K562 (cell line): ENCODE data around the gene KRT8. TPM values are rescaled to one million over a fixed set of nuclear protein-coding genes. Genes with fewer than 3 reads are reported as not detected.

Experiments
- ADNP ChIP-seq: fragments of 200-800 bp; sonication (Bioruptor generic); IDR thresholded peaks from 2 replicates; pipeline ENCODE4 v1.6.1; 2016; ENCODE audit warnings: missing genetic modification characterization, missing compliant biosample characterization
- ARHGAP35 ChIP-seq: fragments of 450-650 bp; IDR thresholded peaks from 2 replicates; pipeline ENCODE4 v1.6.1; 2018; ENCODE audit not compliant: partially characterized antibody
- BRD9 ChIP-seq: fragments of 450-650 bp; IDR thresholded peaks from 2 replicates; pipeline ENCODE4 v1.6.1; 2018; ENCODE audit warnings: low read depth; ENCODE audit not compliant: partially characterized antibody
- HDAC6 ChIP-seq: IDR thresholded peaks from 2 replicates; pipeline ENCODE4 v1.6.1; 2012; ENCODE audit warnings: low read depth, mild to moderate bottlenecking, control low read depth, inconsistent platforms, low read length, moderate library complexity
- IRF1 ChIP-seq: sonication (generic); formaldehyde crosslinking; IDR thresholded peaks from 2 replicates; pipeline ENCODE4 v1.8.0; 2022; ENCODE audit warnings: missing genetic modification reagents, mild to moderate bottlenecking, borderline replicate concordance
- POLR3G ChIP-seq: IDR thresholded peaks from 2 replicates; pipeline ENCODE4 v1.6.1; 2011; ENCODE audit not compliant: insufficient read length, insufficient replicate concordance; ENCODE audit errors: extremely low read depth
- PRPF4 ChIP-seq: fragments of 200-400 bp; formaldehyde crosslinking; IDR thresholded peaks from one replicate; pipeline ENCODE4 v1.6.1; 2017; ENCODE audit warnings: low read length, low read depth, mild to moderate bottlenecking; ENCODE audit not compliant: insufficient read depth, poor library complexity, severe bottlenecking
- RFX7 ChIP-seq: fragments of 250-450 bp; sonication (Bioruptor Pico); IDR thresholded peaks from 2 replicates; pipeline ENCODE4 v1.5.1; 2021; ENCODE audit warnings: mild to moderate bottlenecking
- SMAD4 ChIP-seq: fragments of 250-450 bp; sonication (Bioruptor Pico); conservative IDR thresholded peaks from 2 replicates; pipeline ENCODE4 v1.8.0; 2021; ENCODE audit warnings: inconsistent platforms, mild to moderate bottlenecking, moderate library complexity
- SMARCA5 ChIP-seq: fragments of 450-650 bp; IDR thresholded peaks from 2 replicates; pipeline ENCODE4 v1.6.1; 2016
- SRSF9 ChIP-seq: fragments of 200-400 bp; formaldehyde crosslinking; IDR thresholded peaks from 2 replicates; pipeline ENCODE4 v1.6.1; 2017; ENCODE audit warnings: low read depth, low read length, borderline replicate concordance
- STAG1 ChIP-seq: sonication (generic); formaldehyde crosslinking; IDR thresholded peaks from 2 replicates; pipeline ENCODE4 v1.5.0; 2020; ENCODE audit warnings: missing genetic modification reagents, borderline replicate concordance
- TEAD4 ChIP-seq, 2 experiments: sonication (generic) in 1 of 2; formaldehyde crosslinking in 1 of 2; IDR thresholded peaks; 2 replicates each; pipeline versions ENCODE4 v1.6.1 to v1.8.0; 2012 to 2022; ENCODE audit warnings: borderline replicate concordance in 1 of 2, inconsistent platforms in 1 of 2, low read length in 1 of 2, mild to moderate bottlenecking in 1 of 2, missing genetic modification reagents in 1 of 2
- YY1 ChIP-seq, 3 experiments: IDR thresholded peaks; 2 replicates each; pipeline ENCODE4 v1.6.1; 2011; ENCODE audit warnings: low read length in 2 of 3, mild to moderate bottlenecking in 2 of 3, moderate library complexity in 2 of 3, borderline replicate concordance in 1 of 3, control low read depth in 1 of 3, low read depth in 1 of 3; ENCODE audit not compliant: insufficient read depth in 3 of 3, insufficient replicate concordance in 2 of 3, control insufficient read depth in 1 of 3, insufficient read length in 1 of 3; ENCODE audit errors: extremely low read depth in 1 of 3
- ZKSCAN1 ChIP-seq: fragments of 150-350 bp; IDR thresholded peaks from 2 replicates; pipeline ENCODE4 v1.6.1; 2016; ENCODE audit warnings: low read depth, low read length
- ZNF12 ChIP-seq: sonication (generic); formaldehyde crosslinking; IDR thresholded peaks from 2 replicates; pipeline ENCODE4 v1.4.0; 2020; ENCODE audit warnings: mild to moderate bottlenecking, missing genetic modification reagents
- ZNF121 ChIP-seq: sonication (generic); formaldehyde crosslinking; conservative IDR thresholded peaks from 2 replicates; pipeline ENCODE4 v1.8.0; 2022; ENCODE audit warnings: missing genetic modification reagents
- ZNF165 ChIP-seq: fragments of 250-450 bp; sonication (Bioruptor Pico); IDR thresholded peaks from 2 replicates; pipeline ENCODE4 v1.4.0; 2020; ENCODE audit warnings: borderline replicate concordance
- ZNF589 ChIP-seq: fragments of 200-800 bp; sonication (Bioruptor generic); IDR thresholded peaks from 2 replicates; pipeline ENCODE4 v1.6.1; 2016; ENCODE audit warnings: low read depth, missing genetic modification characterization, missing compliant biosample characterization
- polyA plus RNA-seq, 8 experiments: library from polyadenylated mRNA; depleted of rRNA in 4 of 8; stranded (reverse) in 5 of 8; unstranded in 3 of 8; fragments of >200 nt; fragmentation: Nextera tagmentation in 2 of 8; fragmentation: Illumina TruSeq in 1 of 8; extraction: Ambion mirVana in 2 of 8; extraction: Trizol in 1 of 8; gene quantifications; 2 replicates each; pipeline versions ENCODE4 v1.2.1 to v1.2.3, GENCODE V29; 2011 to 2014; ENCODE audit warnings: inconsistent platforms in 1 of 8, missing spikeins in 1 of 8
- total RNA-seq, 7 experiments: library from RNA; depleted of rRNA in 6 of 7; stranded (reverse); fragments of >200 nt in 6 of 7; fragmentation: Illumina TruSeq in 2 of 7; extraction: Trizol in 2 of 7; gene quantifications; 2 replicates each; pipeline versions ENCODE4 v1.2.1 to v1.2.3, GENCODE V29; 2011 to 2021; ENCODE audit warnings: low replicate concordance in 1 of 7
- TF ChIP-seq, protein P1 (sequence below): fragments of 450-650 bp; IDR thresholded peaks from 2 replicates; pipeline ENCODE4 v1.6.1; 2016

KRT8 gene
- total and polyA plus RNA-seq, 9 of the 15 experiments (the other 6 are each of a cell fraction or from before 2014, with no cell fraction given), result 41.5 to 661 (median 260) TPM

GRCh38 chr12:52865090-52865944 is 39.6 kb downstream of the KRT8 start (continued):
- no peak for TF ChIP-seq BRD9
- no peak for TF ChIP-seq PRPF4
- TF ChIP-seq HDAC6, result no peak
- TF ChIP-seq ARHGAP35, result no peak
- TF ChIP-seq SRSF9, result no peak
- TF ChIP-seq SMAD4 (CRISPR knock-in tag), result no peak
- TF ChIP-seq, protein P1, sequence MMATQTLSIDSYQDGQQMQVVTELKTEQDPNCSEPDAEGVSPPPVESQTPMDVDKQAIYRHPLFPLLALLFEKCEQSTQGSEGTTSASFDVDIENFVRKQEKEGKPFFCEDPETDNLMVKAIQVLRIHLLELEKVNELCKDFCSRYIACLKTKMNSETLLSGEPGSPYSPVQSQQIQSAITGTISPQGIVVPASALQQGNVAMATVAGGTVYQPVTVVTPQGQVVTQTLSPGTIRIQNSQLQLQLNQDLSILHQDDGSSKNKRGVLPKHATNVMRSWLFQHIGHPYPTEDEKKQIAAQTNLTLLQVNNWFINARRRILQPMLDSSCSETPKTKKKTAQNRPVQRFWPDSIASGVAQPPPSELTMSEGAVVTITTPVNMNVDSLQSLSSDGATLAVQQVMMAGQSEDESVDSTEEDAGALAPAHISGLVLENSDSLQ, result no peak
- TF ChIP-seq RFX7 (CRISPR knock-in tag), result no peak
- no peak for TF ChIP-seq ZNF121 (CRISPR knock-in tag)
- TF ChIP-seq STAG1, result peak; percentile 54; the same call in 1 of the 2 replicates
- TF ChIP-seq POLR3G, result no peak
- no peak for TF ChIP-seq ZNF12 (CRISPR knock-in tag)
- no peak for TF ChIP-seq ZNF165 (CRISPR knock-in tag)
- no peak for TF ChIP-seq SMARCA5
- TF ChIP-seq IRF1, result no peak
- TF ChIP-seq ZKSCAN1, result no peak
- TF ChIP-seq ADNP (tag), result no peak
- TF ChIP-seq YY1 (IDR thresholded peaks at IDR 0.05; ENCODE audit: borderline replicate concordance in 1 of 3, control insufficient read depth in 1 of 3, extremely low read depth in 1 of 3, insufficient read depth in 3 of 3, insufficient read length in 1 of 3, insufficient replicate concordance in 2 of 3, low read depth in 1 of 3, low read length in 2 of 3), result peak in 1 of 3 experiments; percentile 11
- no peak for TF ChIP-seq ZNF589 (CRISPR knock-in tag)
- 0 out of 2 replicates have a peak, but pooled peaks have one; percentile 25 for TF ChIP-seq TEAD4 (IDR thresholded peaks at IDR 0.05; ENCODE audit: low read length)
- TF ChIP-seq TEAD4 (CRISPR knock-in tag; IDR thresholded peaks at IDR 0.05; ENCODE audit: borderline replicate concordance), result no peak
- TF ChIP-seq, all 486 proteins: peak for 13
